ENCODE data around the gene PIAS4. TPM values are rescaled to one million over a fixed set of nuclear protein-coding genes. Genes with fewer than 3 reads are reported as not detected.

PIAS4 gene
- total and polyA plus RNA-seq, 9 of the 15 experiments (the other 6 are each of a cell fraction or from before 2014, with no cell fraction given), result 0.27 to 34.9 (median 14.4) TPM

DNA sequence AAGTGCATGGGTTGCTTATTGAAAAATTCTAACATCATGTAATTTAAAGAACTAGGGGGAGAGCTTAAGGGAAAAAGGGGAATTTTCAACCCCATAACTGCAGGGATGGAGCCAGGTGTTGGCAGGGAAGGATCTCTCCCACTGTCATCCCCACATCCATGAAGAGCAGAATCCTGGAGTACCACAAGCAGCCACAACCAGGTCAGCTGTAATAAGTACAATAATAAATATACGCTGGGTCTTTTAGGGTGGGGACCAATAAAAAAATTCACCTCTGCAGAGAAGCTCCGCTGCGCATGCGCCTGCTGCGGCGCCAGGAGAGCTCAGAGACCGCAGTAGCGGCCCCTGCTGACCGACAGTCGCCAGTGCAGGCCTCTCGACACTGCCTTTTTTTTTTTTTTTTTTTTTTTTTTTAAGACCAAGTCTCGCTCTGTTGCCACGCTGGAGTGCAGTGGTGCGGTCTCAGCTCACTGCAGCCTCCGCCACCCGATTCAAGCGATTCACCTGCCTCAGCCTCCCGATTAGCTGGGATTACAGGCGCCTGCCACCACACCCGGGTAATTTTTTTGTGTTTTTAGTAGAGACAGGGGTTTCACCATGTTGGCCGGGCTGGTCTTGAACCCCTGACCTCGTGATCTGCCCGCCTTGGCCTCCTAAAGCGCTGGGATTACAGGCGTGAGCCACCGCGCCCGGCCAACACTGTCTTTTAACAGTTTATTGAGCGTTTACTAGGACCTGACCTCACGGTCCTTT is 19.7 kb upstream of the PIAS4 start (continued):
- 0 out of 2 replicates have a peak, but pooled peaks have one; percentile 23 for TF ChIP-seq SMAD4 (CRISPR knock-in tag; conservative IDR thresholded peaks at IDR 0.05)
- no peak for TF ChIP-seq CHD4 (IDR thresholded peaks at IDR 0.05; ENCODE audit: insufficient read depth, insufficient replicate concordance, low read depth, low read length, poor library complexity, severe bottlenecking)
- no peak for TF ChIP-seq SRSF1 (IDR thresholded peaks at IDR 0.05; ENCODE audit: low read depth, low read length)
- TF ChIP-seq, protein P1, sequence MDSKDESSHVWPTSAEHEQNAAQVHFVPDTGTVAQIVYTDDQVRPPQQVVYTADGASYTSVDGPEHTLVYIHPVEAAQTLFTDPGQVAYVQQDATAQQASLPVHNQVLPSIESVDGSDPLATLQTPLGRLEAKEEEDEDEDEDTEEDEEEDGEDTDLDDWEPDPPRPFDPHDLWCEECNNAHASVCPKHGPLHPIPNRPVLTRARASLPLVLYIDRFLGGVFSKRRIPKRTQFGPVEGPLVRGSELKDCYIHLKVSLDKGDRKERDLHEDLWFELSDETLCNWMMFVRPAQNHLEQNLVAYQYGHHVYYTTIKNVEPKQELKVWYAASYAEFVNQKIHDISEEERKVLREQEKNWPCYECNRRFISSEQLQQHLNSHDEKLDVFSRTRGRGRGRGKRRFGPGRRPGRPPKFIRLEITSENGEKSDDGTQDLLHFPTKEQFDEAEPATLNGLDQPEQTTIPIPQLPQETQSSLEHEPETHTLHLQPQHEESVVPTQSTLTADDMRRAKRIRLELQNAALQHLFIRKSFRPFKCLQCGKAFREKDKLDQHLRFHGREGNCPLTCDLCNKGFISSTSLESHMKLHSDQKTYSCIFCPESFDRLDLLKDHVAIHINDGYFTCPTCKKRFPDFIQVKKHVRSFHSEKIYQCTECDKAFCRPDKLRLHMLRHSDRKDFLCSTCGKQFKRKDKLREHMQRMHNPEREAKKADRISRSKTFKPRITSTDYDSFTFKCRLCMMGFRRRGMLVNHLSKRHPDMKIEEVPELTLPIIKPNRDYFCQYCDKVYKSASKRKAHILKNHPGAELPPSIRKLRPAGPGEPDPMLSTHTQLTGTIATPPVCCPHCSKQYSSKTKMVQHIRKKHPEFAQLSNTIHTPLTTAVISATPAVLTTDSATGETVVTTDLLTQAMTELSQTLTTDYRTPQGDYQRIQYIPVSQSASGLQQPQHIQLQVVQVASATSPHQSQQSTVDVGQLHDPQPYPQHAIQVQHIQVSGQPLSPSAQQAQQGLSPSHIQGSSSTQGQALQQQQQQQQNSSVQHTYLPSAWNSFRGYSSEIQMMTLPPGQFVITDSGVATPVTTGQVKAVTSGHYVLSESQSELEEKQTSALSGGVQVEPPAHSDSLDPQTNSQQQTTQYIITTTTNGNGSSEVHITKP (IDR thresholded peaks at IDR 0.05; ENCODE audit: partially characterized antibody), result peak; percentile 60
- no peak for TF ChIP-seq SMAD2 (IDR thresholded peaks at IDR 0.05; ENCODE audit: low read depth, low read length)
- no peak for TF ChIP-seq GATAD2B (IDR thresholded peaks at IDR 0.05; ENCODE audit: borderline replicate concordance)
- TF ChIP-seq DDX20 (tag; IDR thresholded peaks at IDR 0.05; ENCODE audit: low read depth), result no peak
- TF ChIP-seq ATF7 (IDR thresholded peaks at IDR 0.05), result 0 out of 2 replicates have a peak, but pooled peaks have one; percentile 36
- TF ChIP-seq, protein P2, sequence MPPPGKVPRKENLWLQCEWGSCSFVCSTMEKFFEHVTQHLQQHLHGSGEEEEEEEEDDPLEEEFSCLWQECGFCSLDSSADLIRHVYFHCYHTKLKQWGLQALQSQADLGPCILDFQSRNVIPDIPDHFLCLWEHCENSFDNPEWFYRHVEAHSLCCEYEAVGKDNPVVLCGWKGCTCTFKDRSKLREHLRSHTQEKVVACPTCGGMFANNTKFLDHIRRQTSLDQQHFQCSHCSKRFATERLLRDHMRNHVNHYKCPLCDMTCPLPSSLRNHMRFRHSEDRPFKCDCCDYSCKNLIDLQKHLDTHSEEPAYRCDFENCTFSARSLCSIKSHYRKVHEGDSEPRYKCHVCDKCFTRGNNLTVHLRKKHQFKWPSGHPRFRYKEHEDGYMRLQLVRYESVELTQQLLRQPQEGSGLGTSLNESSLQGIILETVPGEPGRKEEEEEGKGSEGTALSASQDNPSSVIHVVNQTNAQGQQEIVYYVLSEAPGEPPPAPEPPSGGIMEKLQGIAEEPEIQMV (tag; conservative IDR thresholded peaks at IDR 0.05; ENCODE audit: low read depth), result no peak
- TF ChIP-seq, protein P3, sequence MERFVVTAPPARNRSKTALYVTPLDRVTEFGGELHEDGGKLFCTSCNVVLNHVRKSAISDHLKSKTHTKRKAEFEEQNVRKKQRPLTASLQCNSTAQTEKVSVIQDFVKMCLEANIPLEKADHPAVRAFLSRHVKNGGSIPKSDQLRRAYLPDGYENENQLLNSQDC (CRISPR knock-in tag; IDR thresholded peaks at IDR 0.05), result no peak
- no peak for TF ChIP-seq ZBTB17 (CRISPR knock-in tag; IDR thresholded peaks at IDR 0.05)
- peak; percentile 96 to 97 for TF ChIP-seq NRF1 (conservative IDR thresholded peaks at IDR 0.05 in 1 of 2, IDR thresholded peaks at IDR 0.05 in 1 of 2)
- TF ChIP-seq, protein P4, sequence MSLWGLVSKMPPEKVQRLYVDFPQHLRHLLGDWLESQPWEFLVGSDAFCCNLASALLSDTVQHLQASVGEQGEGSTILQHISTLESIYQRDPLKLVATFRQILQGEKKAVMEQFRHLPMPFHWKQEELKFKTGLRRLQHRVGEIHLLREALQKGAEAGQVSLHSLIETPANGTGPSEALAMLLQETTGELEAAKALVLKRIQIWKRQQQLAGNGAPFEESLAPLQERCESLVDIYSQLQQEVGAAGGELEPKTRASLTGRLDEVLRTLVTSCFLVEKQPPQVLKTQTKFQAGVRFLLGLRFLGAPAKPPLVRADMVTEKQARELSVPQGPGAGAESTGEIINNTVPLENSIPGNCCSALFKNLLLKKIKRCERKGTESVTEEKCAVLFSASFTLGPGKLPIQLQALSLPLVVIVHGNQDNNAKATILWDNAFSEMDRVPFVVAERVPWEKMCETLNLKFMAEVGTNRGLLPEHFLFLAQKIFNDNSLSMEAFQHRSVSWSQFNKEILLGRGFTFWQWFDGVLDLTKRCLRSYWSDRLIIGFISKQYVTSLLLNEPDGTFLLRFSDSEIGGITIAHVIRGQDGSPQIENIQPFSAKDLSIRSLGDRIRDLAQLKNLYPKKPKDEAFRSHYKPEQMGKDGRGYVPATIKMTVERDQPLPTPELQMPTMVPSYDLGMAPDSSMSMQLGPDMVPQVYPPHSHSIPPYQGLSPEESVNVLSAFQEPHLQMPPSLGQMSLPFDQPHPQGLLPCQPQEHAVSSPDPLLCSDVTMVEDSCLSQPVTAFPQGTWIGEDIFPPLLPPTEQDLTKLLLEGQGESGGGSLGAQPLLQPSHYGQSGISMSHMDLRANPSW (CRISPR knock-in tag; IDR thresholded peaks at IDR 0.05), result no peak
- peak in 1 of 3 experiments; percentile 15 for TF ChIP-seq YY1 (IDR thresholded peaks at IDR 0.05; ENCODE audit: borderline replicate concordance in 1 of 3, control insufficient read depth in 1 of 3, extremely low read depth in 1 of 3, insufficient read depth in 3 of 3, insufficient read length in 1 of 3, insufficient replicate concordance in 2 of 3, low read depth in 1 of 3, low read length in 2 of 3)
